Panc1 (cell line): ENCODE results near the gene ZNF691.

Source experiments
- SIN3A ChIP-seq: IDR thresholded peaks from 2 replicates; pipeline ENCODE4 v1.6.1; 2012; ENCODE audit warnings: low read depth, mild to moderate bottlenecking, low read length, moderate library complexity, borderline replicate concordance; ENCODE audit not compliant: insufficient read depth
- TF ChIP-seq, protein P1 (sequence below): fragments of 450-650 bp; IDR thresholded peaks from 2 replicates; pipeline ENCODE4 v1.5.1; 2017; ENCODE audit warnings: mild to moderate bottlenecking
- TF ChIP-seq, protein P2 (sequence below), 2 experiments: IDR thresholded peaks; 2 replicates each; pipeline ENCODE4 v1.6.1; 2011 to 2012; ENCODE audit warnings: low read depth in 2 of 2, control low read depth in 1 of 2, low read length in 1 of 2, mild to moderate bottlenecking in 1 of 2, moderate library complexity in 1 of 2; ENCODE audit not compliant: insufficient read depth in 1 of 2

DNA sequence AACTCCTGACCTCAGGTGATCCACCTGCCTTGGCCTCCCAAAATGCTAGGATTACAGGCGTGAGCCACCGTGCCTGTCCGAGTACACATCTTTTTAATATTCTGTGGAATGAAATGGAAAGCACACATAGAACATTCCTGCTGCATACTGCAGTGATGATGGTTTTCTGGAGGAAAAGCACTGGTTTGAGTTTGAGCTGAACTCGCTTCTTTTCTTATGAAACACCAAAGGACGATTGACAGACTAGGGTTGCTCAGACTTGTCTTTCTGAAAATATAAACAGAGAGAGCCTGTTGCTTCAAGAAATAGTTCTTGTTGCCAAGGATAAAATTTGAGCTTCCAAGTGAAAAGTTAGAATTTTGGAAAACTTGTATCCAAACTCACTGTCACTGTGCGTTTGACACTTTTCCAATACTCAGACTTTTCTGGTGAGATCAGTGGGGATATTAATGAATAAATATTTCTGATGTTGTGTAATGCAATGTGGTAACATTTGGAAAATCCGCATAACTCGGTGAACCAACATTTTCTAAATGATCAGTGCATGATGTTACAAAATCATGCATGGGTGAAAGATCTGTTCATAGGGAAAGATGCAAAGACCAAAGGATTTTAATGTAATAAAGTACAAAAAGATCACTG, 44.5 kb upstream of the ZNF691 start:
- TF ChIP-seq, protein P1, sequence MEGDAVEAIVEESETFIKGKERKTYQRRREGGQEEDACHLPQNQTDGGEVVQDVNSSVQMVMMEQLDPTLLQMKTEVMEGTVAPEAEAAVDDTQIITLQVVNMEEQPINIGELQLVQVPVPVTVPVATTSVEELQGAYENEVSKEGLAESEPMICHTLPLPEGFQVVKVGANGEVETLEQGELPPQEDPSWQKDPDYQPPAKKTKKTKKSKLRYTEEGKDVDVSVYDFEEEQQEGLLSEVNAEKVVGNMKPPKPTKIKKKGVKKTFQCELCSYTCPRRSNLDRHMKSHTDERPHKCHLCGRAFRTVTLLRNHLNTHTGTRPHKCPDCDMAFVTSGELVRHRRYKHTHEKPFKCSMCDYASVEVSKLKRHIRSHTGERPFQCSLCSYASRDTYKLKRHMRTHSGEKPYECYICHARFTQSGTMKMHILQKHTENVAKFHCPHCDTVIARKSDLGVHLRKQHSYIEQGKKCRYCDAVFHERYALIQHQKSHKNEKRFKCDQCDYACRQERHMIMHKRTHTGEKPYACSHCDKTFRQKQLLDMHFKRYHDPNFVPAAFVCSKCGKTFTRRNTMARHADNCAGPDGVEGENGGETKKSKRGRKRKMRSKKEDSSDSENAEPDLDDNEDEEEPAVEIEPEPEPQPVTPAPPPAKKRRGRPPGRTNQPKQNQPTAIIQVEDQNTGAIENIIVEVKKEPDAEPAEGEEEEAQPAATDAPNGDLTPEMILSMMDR: no peak
- no peak for TF ChIP-seq SIN3A
- TF ChIP-seq, protein P2, sequence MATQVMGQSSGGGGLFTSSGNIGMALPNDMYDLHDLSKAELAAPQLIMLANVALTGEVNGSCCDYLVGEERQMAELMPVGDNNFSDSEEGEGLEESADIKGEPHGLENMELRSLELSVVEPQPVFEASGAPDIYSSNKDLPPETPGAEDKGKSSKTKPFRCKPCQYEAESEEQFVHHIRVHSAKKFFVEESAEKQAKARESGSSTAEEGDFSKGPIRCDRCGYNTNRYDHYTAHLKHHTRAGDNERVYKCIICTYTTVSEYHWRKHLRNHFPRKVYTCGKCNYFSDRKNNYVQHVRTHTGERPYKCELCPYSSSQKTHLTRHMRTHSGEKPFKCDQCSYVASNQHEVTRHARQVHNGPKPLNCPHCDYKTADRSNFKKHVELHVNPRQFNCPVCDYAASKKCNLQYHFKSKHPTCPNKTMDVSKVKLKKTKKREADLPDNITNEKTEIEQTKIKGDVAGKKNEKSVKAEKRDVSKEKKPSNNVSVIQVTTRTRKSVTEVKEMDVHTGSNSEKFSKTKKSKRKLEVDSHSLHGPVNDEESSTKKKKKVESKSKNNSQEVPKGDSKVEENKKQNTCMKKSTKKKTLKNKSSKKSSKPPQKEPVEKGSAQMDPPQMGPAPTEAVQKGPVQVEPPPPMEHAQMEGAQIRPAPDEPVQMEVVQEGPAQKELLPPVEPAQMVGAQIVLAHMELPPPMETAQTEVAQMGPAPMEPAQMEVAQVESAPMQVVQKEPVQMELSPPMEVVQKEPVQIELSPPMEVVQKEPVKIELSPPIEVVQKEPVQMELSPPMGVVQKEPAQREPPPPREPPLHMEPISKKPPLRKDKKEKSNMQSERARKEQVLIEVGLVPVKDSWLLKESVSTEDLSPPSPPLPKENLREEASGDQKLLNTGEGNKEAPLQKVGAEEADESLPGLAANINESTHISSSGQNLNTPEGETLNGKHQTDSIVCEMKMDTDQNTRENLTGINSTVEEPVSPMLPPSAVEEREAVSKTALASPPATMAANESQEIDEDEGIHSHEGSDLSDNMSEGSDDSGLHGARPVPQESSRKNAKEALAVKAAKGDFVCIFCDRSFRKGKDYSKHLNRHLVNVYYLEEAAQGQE (IDR thresholded peaks at IDR 0.05; ENCODE audit: insufficient read depth in 1 of 2, low read depth in 2 of 2, low read length in 1 of 2): no peak
